GM19395 (cell line): Measurements from ENCODE around the gene SHC3.

Experiments used
- ATAC-seq: cut with Tn5 transposase; IDR thresholded peaks from one replicate; pipeline ENCODE4 v1.9.1; 2021; ENCODE audit warnings: mild to moderate bottlenecking, moderate library complexity; ENCODE audit not compliant: unreplicated experiment

Gene SHC3

DNA sequence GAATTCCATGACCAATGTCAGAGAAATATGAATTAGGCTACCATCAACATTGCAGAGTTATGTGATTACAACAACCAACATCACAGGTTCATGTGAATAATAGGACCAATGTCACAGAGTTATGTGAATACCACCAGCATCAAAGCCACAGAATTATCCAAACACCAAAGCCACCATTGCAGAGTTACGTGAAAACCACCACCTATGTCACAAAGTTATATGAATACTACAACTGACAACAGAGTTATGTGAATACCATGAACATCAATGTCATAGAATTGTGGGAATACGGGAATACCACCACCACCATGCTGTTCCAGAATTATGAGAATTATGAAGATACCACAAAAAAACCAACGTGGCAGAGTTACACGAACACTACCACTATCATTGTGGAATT, 64.8 kb downstream of the SHC3 start:
- no peak for ATAC-seq

DNA sequence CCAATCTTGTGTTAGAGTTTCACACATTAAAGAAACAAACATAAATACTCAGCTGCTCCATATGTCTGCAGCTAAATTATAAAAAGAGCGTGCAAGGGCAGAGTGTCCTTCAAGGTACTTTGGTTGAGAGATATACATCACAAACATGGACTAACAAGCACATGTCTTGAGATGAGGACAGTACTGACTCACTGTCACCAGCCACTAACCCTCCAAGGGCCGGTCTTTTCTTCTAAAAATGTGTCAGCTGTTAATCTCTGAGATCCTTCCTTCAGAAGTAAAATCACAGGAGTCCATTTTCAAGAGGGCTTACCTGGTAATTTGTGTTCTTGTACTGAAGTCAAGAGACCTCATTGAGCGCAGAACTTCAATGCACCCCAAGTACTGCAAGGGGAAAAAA, 66.4 kb downstream of the SHC3 start:
- ATAC-seq: no peak

GRCh38 chr9:89109666-89110065, 69.0 kb downstream of the SHC3 start:
- ATAC-seq: no peak

DNA sequence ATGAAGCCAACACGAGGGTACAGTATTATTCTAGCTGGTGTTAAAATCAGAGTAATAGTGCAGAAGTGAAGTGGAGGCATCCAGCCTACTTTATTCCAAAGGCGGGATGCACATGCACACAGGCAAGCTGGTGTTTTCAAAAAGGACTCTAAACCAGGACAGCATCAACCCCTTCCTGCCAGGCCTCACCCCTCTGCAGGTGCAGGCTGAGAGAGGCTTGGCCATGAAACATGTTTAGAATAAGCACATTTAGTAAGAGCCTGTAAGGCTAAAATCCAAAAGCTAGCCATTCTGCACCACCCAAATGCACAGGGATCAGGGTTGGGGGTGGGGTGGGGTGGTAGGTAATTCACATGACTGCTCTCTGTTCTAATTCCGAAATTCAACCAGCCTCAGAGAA, 71.2 kb downstream of the SHC3 start:
- no peak for ATAC-seq

- no peak for ATAC-seq
These were observed 72.3 kb downstream of the SHC3 start for GRCh38 chr9:89106224-89106851.

GRCh38 chr9:89104821-89105220, 73.8 kb downstream of the SHC3 start:
- ATAC-seq: no peak

DNA sequence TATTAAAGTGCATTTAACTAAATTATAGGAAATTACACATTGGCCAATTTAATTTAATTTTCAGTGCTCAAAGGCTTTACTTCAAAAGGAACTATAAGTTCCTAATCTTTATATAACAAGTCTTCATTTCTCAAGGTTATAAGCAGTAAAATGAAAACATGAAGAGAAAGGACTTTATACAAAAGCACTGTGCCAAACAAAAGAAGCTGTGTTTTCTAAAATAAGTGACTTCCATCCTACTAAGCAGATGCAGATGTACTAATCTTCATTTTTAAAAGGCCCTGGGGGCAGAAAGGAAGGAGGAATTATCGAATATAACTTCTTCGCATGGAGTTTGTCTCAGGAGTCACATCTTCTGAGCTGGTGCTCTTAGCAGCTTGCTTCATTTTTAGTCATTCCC, 81.4 kb downstream of the SHC3 start:
- no peak for ATAC-seq

DNA sequence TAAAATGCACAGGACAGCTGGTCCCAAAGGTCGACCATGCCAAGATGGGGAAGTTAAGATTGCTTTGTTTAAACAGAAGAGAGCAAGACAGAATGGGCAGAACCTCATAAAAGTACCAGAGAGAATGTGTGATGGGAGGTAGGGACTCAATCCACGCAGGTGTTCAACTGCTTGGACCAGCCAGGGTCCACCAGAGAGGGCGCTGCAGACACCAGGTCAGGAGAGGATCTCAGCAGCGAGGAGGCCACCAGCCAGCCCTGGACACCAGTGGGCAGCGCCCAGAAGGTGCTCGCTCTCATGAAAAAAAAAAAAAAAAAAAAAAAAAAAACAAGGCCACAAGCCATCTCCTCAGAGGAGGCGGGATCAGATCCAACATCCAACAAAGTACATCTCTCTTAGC, 81.8 kb downstream of the SHC3 start:
- no peak for ATAC-seq

- ATAC-seq: no peak
These were observed 82.7 kb downstream of the SHC3 start for GRCh38 chr9:89095761-89096528.

DNA sequence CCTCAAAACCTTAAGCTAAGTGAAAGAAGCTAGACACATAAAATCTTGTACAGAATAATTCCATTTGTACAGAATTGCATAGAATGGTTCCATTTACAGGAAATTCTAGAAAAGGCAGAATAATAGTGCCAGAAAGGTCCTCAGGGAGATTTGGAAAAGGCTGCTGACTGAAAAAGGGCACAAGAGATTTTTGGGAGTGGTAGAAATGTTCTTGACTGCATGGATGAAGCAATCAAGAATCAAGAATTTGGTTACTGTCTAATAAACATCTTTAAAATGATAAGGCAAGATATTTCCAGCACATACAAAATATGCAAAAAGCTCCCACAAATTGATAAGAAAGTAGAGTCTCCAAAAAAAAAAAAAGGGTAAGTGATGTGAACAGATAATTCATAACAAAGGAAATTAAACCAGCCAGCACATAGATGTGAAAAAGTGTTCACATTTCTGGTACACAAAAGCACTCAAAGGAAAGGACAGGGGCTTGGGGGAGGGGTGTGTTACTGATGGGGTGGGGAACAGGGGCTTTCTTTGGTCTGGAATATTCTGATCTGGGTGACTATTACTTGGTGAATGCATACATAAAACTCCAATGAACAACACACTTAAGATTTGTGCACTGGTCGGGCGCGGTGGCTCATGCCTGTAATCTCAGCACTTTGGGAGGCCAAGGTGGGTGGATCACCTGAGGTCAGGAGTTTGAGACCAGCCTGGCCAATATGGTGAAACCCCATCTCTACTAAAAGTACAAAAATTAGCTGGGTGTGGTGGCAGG, 85.2 kb downstream of the SHC3 start:
- ATAC-seq: no peak

DNA sequence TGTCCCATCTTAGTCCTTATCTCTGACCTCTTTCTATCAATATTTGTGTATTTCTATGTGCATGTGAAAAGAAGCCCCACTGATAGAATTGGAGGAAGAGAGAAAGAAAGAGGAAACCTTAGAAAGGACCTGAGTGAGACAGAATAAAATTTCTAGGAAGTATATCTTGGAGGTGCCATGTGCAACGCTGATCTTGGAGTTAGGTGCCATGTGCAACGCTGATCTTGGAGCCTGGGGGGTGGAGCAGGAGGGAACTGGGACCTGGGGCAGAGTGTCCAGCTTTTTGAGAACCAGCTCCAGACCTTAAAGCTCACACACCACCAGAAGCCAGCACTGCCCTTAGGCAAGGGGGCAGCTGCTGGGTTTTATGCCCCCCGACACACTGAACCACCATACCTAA, 89.4 kb downstream of the SHC3 start:
- no peak for ATAC-seq

GRCh38 chr9:89083626-89084025, 95.0 kb downstream of the SHC3 start:
- no peak for ATAC-seq

- ATAC-seq: no peak
These were observed 98.4 kb downstream of the SHC3 start for GRCh38 chr9:89080193-89080592.

- no peak for ATAC-seq
These were observed 99.2 kb downstream of the SHC3 start for GRCh38 chr9:89079391-89079790.

DNA sequence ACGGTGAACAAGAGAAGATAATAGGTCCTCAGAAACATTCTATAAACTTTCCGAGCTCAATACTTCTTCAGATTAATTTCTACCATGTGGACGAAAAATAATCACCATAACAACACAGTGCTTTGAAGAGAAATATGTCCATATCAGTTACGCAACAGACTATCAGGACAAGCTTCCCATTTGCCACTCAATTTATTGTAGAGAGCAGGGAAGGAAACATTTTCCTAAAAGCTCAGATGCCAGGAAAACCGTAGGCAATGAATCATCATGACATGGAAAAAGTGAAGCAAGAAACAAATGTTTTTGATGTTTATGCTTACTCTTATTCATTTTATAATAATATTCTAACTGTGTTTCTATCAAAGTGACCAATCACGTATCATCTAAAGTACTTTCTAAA, 99.8 kb downstream of the SHC3 start:
- no peak for ATAC-seq

DNA sequence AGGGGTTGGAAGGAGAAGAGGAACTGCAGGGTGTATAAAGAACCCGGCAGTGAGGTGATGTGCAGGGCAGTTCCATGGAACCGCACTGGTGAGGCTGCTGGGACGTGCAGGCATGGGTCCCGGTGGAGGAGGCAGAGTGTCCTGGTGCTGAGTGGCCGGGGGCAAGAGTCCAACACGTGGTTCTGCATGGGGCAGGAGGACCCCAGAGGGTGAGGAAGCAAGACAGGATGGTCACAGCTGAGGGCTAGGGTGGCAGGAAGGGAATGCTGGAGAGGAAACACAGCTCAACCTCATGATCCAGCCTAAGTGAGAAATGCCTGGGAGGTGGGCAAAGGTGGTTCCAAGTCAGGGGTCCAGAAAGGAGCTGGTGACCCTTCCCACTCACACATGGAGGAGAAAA, 100.2 kb downstream of the SHC3 start:
- no peak for ATAC-seq

DNA sequence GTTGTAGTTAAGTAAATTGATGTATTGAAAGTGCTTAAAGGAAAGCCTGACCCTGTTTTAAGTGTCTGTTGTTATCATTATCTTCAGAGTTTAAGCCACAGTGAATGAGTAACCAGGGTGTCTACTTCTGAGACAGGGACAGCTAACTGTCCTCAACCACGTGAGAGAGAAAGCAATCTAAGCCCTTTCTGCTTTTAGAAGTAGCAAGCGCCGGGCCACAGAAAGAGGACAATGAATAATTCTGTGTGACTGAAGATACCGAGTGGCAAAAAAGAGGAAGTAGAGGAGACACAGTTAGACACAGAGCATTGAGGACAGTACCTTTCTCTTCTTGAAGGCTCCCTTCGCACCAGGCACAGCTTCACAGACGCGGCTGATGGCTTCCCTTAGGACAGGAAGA, 101.1 kb downstream of the SHC3 start:
- peak; percentile 68 for ATAC-seq

- ATAC-seq: no peak
These were observed 105.2 kb downstream of the SHC3 start for GRCh38 chr9:89073397-89073796.

DNA sequence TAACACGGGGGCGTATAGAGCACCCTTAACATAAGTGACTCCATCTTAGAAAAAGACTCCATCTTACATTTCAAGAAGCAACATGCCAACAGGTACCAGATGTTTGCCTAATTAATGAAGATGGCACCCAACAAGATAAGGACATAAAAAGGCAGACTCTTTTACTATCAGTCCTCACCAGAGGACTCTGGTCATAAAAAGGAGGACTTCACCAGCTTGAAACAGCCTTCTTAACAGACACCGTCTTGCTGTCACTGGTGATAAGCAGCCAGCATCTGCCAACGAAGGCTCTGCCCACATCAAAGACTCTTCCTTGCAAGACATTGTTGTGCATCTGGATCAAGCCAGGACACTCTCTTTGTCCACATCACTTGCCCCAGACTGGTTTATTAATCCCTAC, 107.0 kb downstream of the SHC3 start:
- ATAC-seq: no peak

GRCh38 chr9:89066835-89067234, 111.8 kb downstream of the SHC3 start:
- ATAC-seq: no peak

- ATAC-seq: no peak
These were observed 112.7 kb downstream of the SHC3 start for GRCh38 chr9:89065921-89066320.

DNA sequence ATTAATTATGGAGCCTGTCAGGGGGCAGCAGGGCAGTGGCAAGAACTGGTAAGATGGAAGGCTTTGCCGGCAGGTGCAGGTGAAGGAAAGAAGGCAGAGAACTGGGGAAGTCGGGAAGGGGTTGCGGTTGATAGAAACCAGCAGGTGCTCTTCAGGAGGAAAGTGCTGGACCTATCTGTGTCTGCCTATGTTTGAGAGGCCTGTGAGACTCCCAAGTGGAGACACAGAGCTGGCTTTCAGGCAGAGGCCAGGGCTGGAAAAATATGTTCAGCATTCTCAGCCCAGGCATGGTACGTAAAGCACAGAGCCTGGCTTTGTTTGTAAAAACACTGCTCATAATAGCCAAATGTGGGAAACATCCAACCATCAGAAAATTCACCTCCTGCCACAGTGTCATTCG, 117.8 kb downstream of the SHC3 start:
- no peak for ATAC-seq
